Left ventricle myocardium inferior (tissue), 1 donor: ENCODE data around the gene WDR27. TPM values are rescaled to one million over a fixed set of nuclear protein-coding genes. Genes with fewer than 3 reads are reported as not detected.

Experiments
- DNase-seq: peaks from one replicate; pipeline ENCODE4 v3.0.0-alpha.2; 2020
- H3K27ac ChIP-seq: fragments of 200-600 bp; replicated peaks from 2 replicates; pipeline ENCODE4 v1.8.0; 2021
- H3K27me3 ChIP-seq: fragments of 200-600 bp; 2 replicates; pipeline ENCODE4 v1.8.0; 2021; ENCODE audit warnings: low read depth
- H3K36me3 ChIP-seq: fragments of 200-600 bp; 2 replicates; pipeline ENCODE4 v1.8.0; 2021
- H3K4me1 ChIP-seq: fragments of 200-600 bp; 2 replicates; pipeline ENCODE4 v1.8.0; 2021
- H3K4me3 ChIP-seq: fragments of 200-600 bp; 2 replicates; pipeline ENCODE4 v1.8.0; 2021; ENCODE audit warnings: mild to moderate bottlenecking, moderate library complexity
- H3K9me3 ChIP-seq: fragments of 200-600 bp; replicated peaks from 2 replicates; pipeline ENCODE4 v1.8.0; 2021
- intact Hi-C: fragments of 100-400 bp; cut with micrococcal nuclease; formaldehyde crosslinking; loops from one replicate; pipeline ENCODE4 v1.11.0; 2022
- total RNA-seq: library from RNA; stranded (reverse); fragmentation: NEBNext Ultra II Directional; extraction: Animal tissue kit (Norgen Biotek cat#: 25700); gene quantifications from one replicate; pipeline ENCODE4 v1.2.1, GENCODE V29; 2021
- TF ChIP-seq, protein P1 (sequence below): fragments of 200-600 bp; IDR thresholded peaks from 2 replicates; pipeline ENCODE4 v1.8.0; 2021; ENCODE audit warnings: antibody characterized with exemption, mild to moderate bottlenecking, borderline replicate concordance
- donor health status: DM: no; HTN: yes; CAD: no; lungs with severe emphysema.

The WDR27 gene
- total RNA-seq, 1 donor from 2014 or later, result 9.1 TPM

DNA sequence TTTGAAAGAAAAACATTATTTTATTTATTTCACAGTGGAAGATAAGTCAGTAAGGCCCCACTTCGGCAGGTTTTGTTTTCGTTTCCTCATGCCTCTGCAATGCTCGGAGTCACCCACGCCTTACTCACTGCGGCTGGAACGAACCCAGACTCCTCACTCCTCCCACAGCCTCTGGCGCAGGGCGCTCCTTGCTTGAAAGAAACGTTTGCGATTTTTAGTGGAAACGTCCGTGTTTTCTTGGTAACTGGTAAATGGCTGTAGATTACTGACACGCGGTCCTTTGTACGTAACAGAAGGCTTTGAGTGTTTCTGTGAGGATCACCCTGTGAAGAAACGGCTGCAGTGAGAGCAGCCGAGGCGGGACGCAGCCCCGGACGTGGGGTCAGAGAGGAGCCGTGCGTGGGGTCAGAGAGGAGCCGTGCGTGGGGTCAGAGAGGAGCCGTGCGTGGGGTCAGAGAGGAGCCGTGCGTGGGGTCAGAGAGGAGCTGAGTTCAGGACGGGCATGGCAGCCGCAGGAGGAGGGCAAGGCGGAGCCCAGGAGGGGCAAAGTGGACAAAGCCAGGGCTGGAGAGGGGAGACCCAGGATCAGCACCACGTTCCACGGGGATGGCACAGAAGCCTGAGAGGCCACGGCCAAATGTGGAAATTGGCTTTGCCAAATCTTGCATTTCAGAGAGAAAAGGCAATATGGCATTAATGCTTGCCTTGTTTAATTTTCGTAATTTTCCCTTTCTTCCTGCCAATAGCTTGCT, 249.5 kb downstream of the WDR27 start:
- TF ChIP-seq, protein P1, sequence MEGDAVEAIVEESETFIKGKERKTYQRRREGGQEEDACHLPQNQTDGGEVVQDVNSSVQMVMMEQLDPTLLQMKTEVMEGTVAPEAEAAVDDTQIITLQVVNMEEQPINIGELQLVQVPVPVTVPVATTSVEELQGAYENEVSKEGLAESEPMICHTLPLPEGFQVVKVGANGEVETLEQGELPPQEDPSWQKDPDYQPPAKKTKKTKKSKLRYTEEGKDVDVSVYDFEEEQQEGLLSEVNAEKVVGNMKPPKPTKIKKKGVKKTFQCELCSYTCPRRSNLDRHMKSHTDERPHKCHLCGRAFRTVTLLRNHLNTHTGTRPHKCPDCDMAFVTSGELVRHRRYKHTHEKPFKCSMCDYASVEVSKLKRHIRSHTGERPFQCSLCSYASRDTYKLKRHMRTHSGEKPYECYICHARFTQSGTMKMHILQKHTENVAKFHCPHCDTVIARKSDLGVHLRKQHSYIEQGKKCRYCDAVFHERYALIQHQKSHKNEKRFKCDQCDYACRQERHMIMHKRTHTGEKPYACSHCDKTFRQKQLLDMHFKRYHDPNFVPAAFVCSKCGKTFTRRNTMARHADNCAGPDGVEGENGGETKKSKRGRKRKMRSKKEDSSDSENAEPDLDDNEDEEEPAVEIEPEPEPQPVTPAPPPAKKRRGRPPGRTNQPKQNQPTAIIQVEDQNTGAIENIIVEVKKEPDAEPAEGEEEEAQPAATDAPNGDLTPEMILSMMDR, result no peak
- H3K4me1 ChIP-seq, result peaks cover 7% of the 10 kb centered on the region
- peak; percentile 65 for DNase-seq
- intact Hi-C loops, result no loop called here
- H3K9me3 ChIP-seq, result no peaks in the 10 kb centered on the region
- no peaks in the 10 kb centered on the region for H3K27me3 ChIP-seq
- peak overlapping the region; percentile 83 for H3K27ac ChIP-seq
- H3K4me3 ChIP-seq, result peak overlapping the region; percentile 58
- H3K36me3 ChIP-seq, result no peaks in the 10 kb centered on the region

DNA sequence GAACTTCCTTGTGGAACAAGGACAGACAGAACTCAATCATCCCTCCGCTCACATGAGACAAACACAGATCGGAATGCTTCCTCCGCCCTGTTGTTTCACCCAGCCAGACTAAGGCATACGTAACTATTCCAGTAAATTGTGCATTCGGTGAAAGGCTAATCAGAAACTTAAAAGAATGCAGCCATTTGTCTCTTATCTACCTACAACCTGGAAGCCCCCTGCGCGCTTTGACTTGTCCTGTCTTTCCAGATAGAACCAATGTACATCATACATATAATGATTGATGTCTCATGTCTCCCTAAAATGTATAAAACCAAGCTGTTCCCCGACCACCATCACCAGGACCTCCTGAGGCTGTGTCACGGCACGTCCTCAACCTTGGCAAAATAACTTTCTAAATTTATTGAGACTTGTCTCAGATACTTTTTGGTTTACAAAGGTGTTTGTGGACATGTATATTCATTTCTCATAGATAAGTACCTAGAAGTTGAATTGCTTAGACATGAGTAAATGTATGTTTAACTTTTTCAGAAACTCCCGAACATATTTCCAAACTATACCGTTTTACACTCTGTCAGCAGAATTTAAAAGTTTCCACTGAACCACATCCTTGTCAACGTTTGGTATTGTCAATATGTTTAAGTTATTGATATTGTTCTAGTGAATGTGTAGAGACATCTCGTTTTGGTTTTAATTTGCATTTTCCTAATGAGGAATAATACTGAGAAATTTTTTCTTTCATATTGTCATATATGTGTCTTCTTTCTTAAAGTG, 250.6 kb downstream of the WDR27 start:
- H3K4me1 ChIP-seq, result peaks cover 7% of the 10 kb centered on the region
- peak overlapping the region; percentile 58 for H3K4me3 ChIP-seq
- intact Hi-C loops, result no loop called here
- no peaks in the 10 kb centered on the region for H3K36me3 ChIP-seq
- H3K9me3 ChIP-seq, result no peaks in the 10 kb centered on the region
- DNase-seq, result no peak
- H3K27me3 ChIP-seq, result no peaks in the 10 kb centered on the region
- TF ChIP-seq, protein P1, result no peak
- H3K27ac ChIP-seq, result peak overlapping the region; percentile 83

DNA sequence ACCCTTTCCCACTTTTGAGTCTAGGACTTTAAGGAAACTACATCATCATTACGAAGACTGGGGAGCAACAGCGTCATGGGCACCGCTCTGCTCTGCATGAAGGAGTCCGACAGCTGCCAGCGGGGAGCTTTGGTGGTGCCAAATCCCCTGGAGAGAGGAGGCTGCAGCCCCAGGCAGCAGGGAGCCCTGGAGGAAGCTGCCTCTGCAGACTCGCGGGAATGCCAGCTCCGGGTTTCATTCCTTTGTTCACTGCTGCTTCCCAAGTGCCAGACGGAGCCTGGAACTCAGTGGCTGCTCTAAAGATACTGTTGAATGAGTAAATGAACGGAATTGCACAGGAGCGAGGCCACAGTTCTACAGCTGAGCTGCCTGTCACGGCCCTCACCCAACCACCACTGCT, 251.7 kb downstream of the WDR27 start:
- no peaks in the 10 kb centered on the region for H3K27me3 ChIP-seq
- H3K4me1 ChIP-seq, result peaks cover 7% of the 10 kb centered on the region
- intact Hi-C loops, result no loop called here
- peak overlapping the region; percentile 58 for H3K4me3 ChIP-seq
- TF ChIP-seq, protein P1, result no peak
- no peaks in the 10 kb centered on the region for H3K9me3 ChIP-seq
- no peaks in the 10 kb centered on the region for H3K36me3 ChIP-seq
- peak overlapping the region; percentile 83 for H3K27ac ChIP-seq
- DNase-seq, result no peak

DNA sequence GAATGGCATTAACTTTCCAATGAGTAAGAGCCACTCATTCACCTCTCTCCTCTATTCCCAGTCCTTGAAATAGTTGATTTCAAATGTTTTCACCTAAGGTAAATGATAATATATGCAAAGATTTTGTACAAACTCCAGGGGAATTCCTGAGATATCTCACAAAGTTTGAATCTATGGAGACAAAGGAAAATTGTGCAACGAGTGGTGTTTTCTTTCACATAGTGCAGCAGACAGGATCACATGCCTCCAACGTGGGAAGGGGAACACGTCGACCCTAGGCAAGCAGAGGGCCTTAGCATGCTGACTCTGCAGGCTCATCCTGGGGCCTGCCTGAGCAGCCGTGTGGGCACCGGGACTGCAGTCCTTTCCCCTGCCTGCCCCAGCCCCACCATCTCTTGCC, 252.6 kb downstream of the WDR27 start:
- H3K27ac ChIP-seq, result no peak overlapping the region
- H3K36me3 ChIP-seq, result no peaks in the 10 kb centered on the region
- intact Hi-C loops, result no loop called here

More for the DNA sequence above, 252.6 kb downstream of the WDR27 start:
- Histone ChIP-seq H3K27me3 (no peaks in the 10 kb centered on the region), H3K4me1 (peaks cover 7% of the 10 kb centered on the region), H3K9me3 (no peaks in the 10 kb centered on the region), H3K4me3 (no peak overlapping the region)
- no peak for DNase-seq
- TF ChIP-seq, protein P1, result no peak
